ENCODE results near the gene CDK10.

GRCh38 chr16:89711601-89712273, 25.2 kb downstream of the CDK10 start:
- TF ChIP-seq POLR2AphosphoS5 (IDR thresholded peaks at IDR 0.05; ENCODE audit: borderline replicate concordance, low read depth, low read length) (peak; percentile 87), EZH2 (IDR thresholded peaks at IDR 0.05) (no peak), FOXP2 (optimal IDR thresholded peaks at IDR 0.05; ENCODE audit: control extremely low read depth, extremely low read length, insufficient read depth) (no peak)

All from SK-N-MC (cell line).